HL-60 (cell line): ENCODE measurements around the gene NDUFA11.

Source experiments
- POLR2AphosphoS5 ChIP-seq: IDR thresholded peaks from 2 replicates; pipeline ENCODE4 v1.6.1; 2012; ENCODE audit warnings: low read depth
- TF ChIP-seq, protein P1 (sequence below): IDR thresholded peaks from one replicate; pipeline ENCODE4 v1.5.1; 2011; ENCODE audit warnings: low read length, control low read depth, inconsistent platforms; ENCODE audit not compliant: insufficient read depth

DNA sequence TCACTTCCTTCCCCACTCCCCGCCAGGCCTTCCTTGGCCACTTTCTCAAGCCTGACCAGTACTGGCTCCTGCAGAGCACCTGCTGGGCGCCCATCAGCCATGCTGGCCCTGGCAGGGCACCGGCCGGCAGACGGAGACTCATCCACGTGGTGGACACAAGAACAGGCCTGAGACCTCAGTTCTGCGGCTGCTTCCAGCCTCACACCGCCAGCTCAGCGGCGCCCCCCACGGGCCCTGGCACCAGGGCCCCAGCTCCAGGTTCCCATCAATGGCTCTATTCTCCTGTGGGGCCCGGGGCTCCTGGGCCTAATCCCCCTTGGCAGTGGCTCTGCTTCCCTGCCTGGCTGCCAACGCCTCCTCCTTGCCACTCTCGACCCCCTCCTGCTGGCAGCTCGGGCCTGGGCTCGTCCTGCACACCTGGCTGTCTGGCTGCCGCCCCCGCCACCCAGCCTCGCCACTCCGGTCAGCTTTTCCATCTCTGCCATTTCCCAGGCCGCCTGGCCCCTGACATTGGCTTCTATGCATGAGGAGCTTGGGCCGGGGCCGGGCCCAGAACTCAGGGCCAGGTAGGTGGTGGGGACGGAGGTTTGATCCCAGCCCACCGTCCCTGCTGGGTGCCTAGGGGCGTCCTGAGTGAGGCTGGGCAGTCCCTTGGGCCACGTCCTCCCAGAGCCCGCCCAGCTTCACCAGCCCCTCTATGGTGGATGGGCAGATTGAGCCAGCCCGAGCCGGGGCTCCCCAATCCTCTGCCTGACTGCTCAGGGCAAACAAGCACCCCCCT, 6.2 kb downstream of the NDUFA11 start:
- TF ChIP-seq, protein P1, sequence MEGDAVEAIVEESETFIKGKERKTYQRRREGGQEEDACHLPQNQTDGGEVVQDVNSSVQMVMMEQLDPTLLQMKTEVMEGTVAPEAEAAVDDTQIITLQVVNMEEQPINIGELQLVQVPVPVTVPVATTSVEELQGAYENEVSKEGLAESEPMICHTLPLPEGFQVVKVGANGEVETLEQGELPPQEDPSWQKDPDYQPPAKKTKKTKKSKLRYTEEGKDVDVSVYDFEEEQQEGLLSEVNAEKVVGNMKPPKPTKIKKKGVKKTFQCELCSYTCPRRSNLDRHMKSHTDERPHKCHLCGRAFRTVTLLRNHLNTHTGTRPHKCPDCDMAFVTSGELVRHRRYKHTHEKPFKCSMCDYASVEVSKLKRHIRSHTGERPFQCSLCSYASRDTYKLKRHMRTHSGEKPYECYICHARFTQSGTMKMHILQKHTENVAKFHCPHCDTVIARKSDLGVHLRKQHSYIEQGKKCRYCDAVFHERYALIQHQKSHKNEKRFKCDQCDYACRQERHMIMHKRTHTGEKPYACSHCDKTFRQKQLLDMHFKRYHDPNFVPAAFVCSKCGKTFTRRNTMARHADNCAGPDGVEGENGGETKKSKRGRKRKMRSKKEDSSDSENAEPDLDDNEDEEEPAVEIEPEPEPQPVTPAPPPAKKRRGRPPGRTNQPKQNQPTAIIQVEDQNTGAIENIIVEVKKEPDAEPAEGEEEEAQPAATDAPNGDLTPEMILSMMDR: no peak
- TF ChIP-seq POLR2AphosphoS5: no peak
